ENCODE data around the gene CCDC169.
"Not testable (repeated sequence)": the region's sequence is repeated elsewhere in the genome, so short reads cannot be mapped to it uniquely, and the experiment has no call there.

Gene CCDC169

GRCh38 chr13:36310417-36311108, 12.9 kb upstream of the CCDC169 start:
- Histone ChIP-seq H3K27me3 (replicated peaks; ENCODE audit: control insufficient read depth, insufficient read depth, low read length) (no peaks in the 10 kb centered on the region), H3K9me3 (ENCODE audit: control insufficient read depth, low read length) (no peaks in the 10 kb centered on the region), H3K4me3 (ENCODE audit: low read length) (no peak overlapping the region), H3K36me3 (ENCODE audit: control insufficient read depth, insufficient read depth, low read length, severe bottlenecking) (peaks cover 95% of the 10 kb centered on the region), H3K4me1 (ENCODE audit: control insufficient read depth, insufficient read depth, low read length) (peaks cover 2% of the 10 kb centered on the region), H3K9ac (ENCODE audit: low read length) (no peak overlapping the region)
- no peak for DNase-seq (ENCODE audit: low read depth)

GRCh38 chr13:36302289-36302688, 4.7 kb upstream of the CCDC169 start:
- Histone ChIP-seq H3K36me3 (ENCODE audit: control insufficient read depth, insufficient read depth, low read length, severe bottlenecking) (peaks cover 57% of the 10 kb centered on the region), H3K9me3 (ENCODE audit: control insufficient read depth, low read length) (no peaks in the 10 kb centered on the region), H3K4me1 (ENCODE audit: control insufficient read depth, insufficient read depth, low read length) (peaks cover 14% of the 10 kb centered on the region), H3K9ac (ENCODE audit: low read length) (no peak overlapping the region), H3K4me3 (ENCODE audit: low read length) (no peak overlapping the region), H3K27me3 (replicated peaks; ENCODE audit: control insufficient read depth, insufficient read depth, low read length) (no peaks in the 10 kb centered on the region)
- no peak for DNase-seq (ENCODE audit: low read depth)

- peaks cover 33% of the 10 kb centered on the region for H3K36me3 ChIP-seq (ENCODE audit: control insufficient read depth, insufficient read depth, low read length, severe bottlenecking)
- not testable (repeated sequence) for H3K27me3 ChIP-seq (replicated peaks; ENCODE audit: control insufficient read depth, insufficient read depth, low read length); DNase-seq (ENCODE audit: low read depth); H3K9me3 ChIP-seq (ENCODE audit: control insufficient read depth, low read length); H3K4me3 ChIP-seq (ENCODE audit: low read length); H3K9ac ChIP-seq (ENCODE audit: low read length)
- peaks cover 18% of the 10 kb centered on the region for H3K4me1 ChIP-seq (ENCODE audit: control insufficient read depth, insufficient read depth, low read length)
Observed at GRCh38 chr13:36299469-36299868, 1.9 kb upstream of the CCDC169 start.

GRCh38 chr13:36298535-36299068, 988 bp upstream of the CCDC169 start:
- Histone ChIP-seq H3K9ac (ENCODE audit: low read length) (peak overlapping the region; percentile 90), H3K27me3 (replicated peaks; ENCODE audit: control insufficient read depth, insufficient read depth, low read length) (no peaks in the 10 kb centered on the region), H3K4me3 (ENCODE audit: low read length) (peak overlapping the region; percentile 94), H3K4me1 (ENCODE audit: control insufficient read depth, insufficient read depth, low read length) (peaks cover 18% of the 10 kb centered on the region), H3K9me3 (ENCODE audit: control insufficient read depth, low read length) (no peaks in the 10 kb centered on the region), H3K36me3 (ENCODE audit: control insufficient read depth, insufficient read depth, low read length, severe bottlenecking) (peaks cover 25% of the 10 kb centered on the region)
- no peak for DNase-seq (ENCODE audit: low read depth)

- peaks cover 8% of the 10 kb centered on the region for H3K9me3 ChIP-seq (ENCODE audit: control insufficient read depth, low read length)
- no peak overlapping the region for H3K9ac ChIP-seq (ENCODE audit: low read length)
- H3K4me1 ChIP-seq (ENCODE audit: control insufficient read depth, insufficient read depth, low read length): peaks cover 14% of the 10 kb centered on the region
- DNase-seq (ENCODE audit: low read depth): no peak
- no peak overlapping the region for H3K4me3 ChIP-seq (ENCODE audit: low read length)
- H3K27me3 ChIP-seq (replicated peaks; ENCODE audit: control insufficient read depth, insufficient read depth, low read length): no peaks in the 10 kb centered on the region
- H3K36me3 ChIP-seq (ENCODE audit: control insufficient read depth, insufficient read depth, low read length, severe bottlenecking): no peaks in the 10 kb centered on the region
Observed at GRCh38 chr13:36294096-36294495, 3.5 kb downstream of the CCDC169 start.

- H3K9ac ChIP-seq (ENCODE audit: low read length): no peak overlapping the region
- H3K4me3 ChIP-seq (ENCODE audit: low read length): no peak overlapping the region
- H3K9me3 ChIP-seq (ENCODE audit: control insufficient read depth, low read length): peaks cover 14% of the 10 kb centered on the region
- H3K4me1 ChIP-seq (ENCODE audit: control insufficient read depth, insufficient read depth, low read length): peaks cover 10% of the 10 kb centered on the region
- no peaks in the 10 kb centered on the region for H3K27me3 ChIP-seq (replicated peaks; ENCODE audit: control insufficient read depth, insufficient read depth, low read length)
- no peaks in the 10 kb centered on the region for H3K36me3 ChIP-seq (ENCODE audit: control insufficient read depth, insufficient read depth, low read length, severe bottlenecking)
- no peak for DNase-seq (ENCODE audit: low read depth)
Observed at GRCh38 chr13:36293497-36293896, 4.1 kb downstream of the CCDC169 start.

- no peaks in the 10 kb centered on the region for H3K27me3 ChIP-seq (replicated peaks; ENCODE audit: control insufficient read depth, insufficient read depth, low read length)
- H3K36me3 ChIP-seq (ENCODE audit: control insufficient read depth, insufficient read depth, low read length, severe bottlenecking): no peaks in the 10 kb centered on the region
- DNase-seq (ENCODE audit: low read depth): no peak
- H3K9me3 ChIP-seq (ENCODE audit: control insufficient read depth, low read length): peaks cover 16% of the 10 kb centered on the region
- no peak overlapping the region for H3K9ac ChIP-seq (ENCODE audit: low read length)
- H3K4me3 ChIP-seq (ENCODE audit: low read length): no peak overlapping the region
- H3K4me1 ChIP-seq (ENCODE audit: control insufficient read depth, insufficient read depth, low read length): no peaks in the 10 kb centered on the region
Observed at GRCh38 chr13:36288794-36289391, 8.7 kb downstream of the CCDC169 start.

- no peak for DNase-seq (ENCODE audit: low read depth)
- H3K36me3 ChIP-seq (ENCODE audit: control insufficient read depth, insufficient read depth, low read length, severe bottlenecking): no peaks in the 10 kb centered on the region
- H3K9me3 ChIP-seq (ENCODE audit: control insufficient read depth, low read length): peaks cover 16% of the 10 kb centered on the region
- H3K4me1 ChIP-seq (ENCODE audit: control insufficient read depth, insufficient read depth, low read length): peaks cover 6% of the 10 kb centered on the region
- H3K27me3 ChIP-seq (replicated peaks; ENCODE audit: control insufficient read depth, insufficient read depth, low read length): no peaks in the 10 kb centered on the region
- no peak overlapping the region for H3K9ac ChIP-seq (ENCODE audit: low read length)
- H3K4me3 ChIP-seq (ENCODE audit: low read length): no peak overlapping the region
Observed at GRCh38 chr13:36286006-36286405, 11.6 kb downstream of the CCDC169 start.

- Histone ChIP-seq H3K27me3 (replicated peaks; ENCODE audit: control insufficient read depth, insufficient read depth, low read length) (no peaks in the 10 kb centered on the region), H3K36me3 (ENCODE audit: control insufficient read depth, insufficient read depth, low read length, severe bottlenecking) (no peaks in the 10 kb centered on the region), H3K4me3 (ENCODE audit: low read length) (no peak overlapping the region), H3K9me3 (ENCODE audit: control insufficient read depth, low read length) (no peaks in the 10 kb centered on the region), H3K9ac (ENCODE audit: low read length) (no peak overlapping the region), H3K4me1 (ENCODE audit: control insufficient read depth, insufficient read depth, low read length) (peaks cover 16% of the 10 kb centered on the region)
- peak; percentile 86 for DNase-seq (ENCODE audit: low read depth)
Observed at GRCh38 chr13:36282821-36283432, 14.7 kb downstream of the CCDC169 start.

- peak overlapping the region; percentile 50 for H3K9ac ChIP-seq (ENCODE audit: low read length)
- peak; percentile 93 for DNase-seq (ENCODE audit: low read depth)
- peaks cover 23% of the 10 kb centered on the region for H3K4me1 ChIP-seq (ENCODE audit: control insufficient read depth, insufficient read depth, low read length)
- H3K27me3 ChIP-seq (replicated peaks; ENCODE audit: control insufficient read depth, insufficient read depth, low read length): no peaks in the 10 kb centered on the region
- no peaks in the 10 kb centered on the region for H3K36me3 ChIP-seq (ENCODE audit: control insufficient read depth, insufficient read depth, low read length, severe bottlenecking)
- no peak overlapping the region for H3K4me3 ChIP-seq (ENCODE audit: low read length)
- H3K9me3 ChIP-seq (ENCODE audit: control insufficient read depth, low read length): no peaks in the 10 kb centered on the region
Observed at GRCh38 chr13:36275190-36276002, 22.2 kb downstream of the CCDC169 start.

- Histone ChIP-seq H3K4me1 (ENCODE audit: control insufficient read depth, insufficient read depth, low read length) (peaks cover 18% of the 10 kb centered on the region), H3K9me3 (ENCODE audit: control insufficient read depth, low read length) (no peaks in the 10 kb centered on the region), H3K9ac (ENCODE audit: low read length) (no peak overlapping the region), H3K36me3 (ENCODE audit: control insufficient read depth, insufficient read depth, low read length, severe bottlenecking) (no peaks in the 10 kb centered on the region), H3K27me3 (replicated peaks; ENCODE audit: control insufficient read depth, insufficient read depth, low read length) (no peaks in the 10 kb centered on the region), H3K4me3 (ENCODE audit: low read length) (no peak overlapping the region)
- DNase-seq (ENCODE audit: low read depth): no peak
Observed at GRCh38 chr13:36273431-36273830, 24.2 kb downstream of the CCDC169 start.
